HT1080 (cell line): ENCODE results near the gene UBE2QL1. TPM values are rescaled to one million over a fixed set of nuclear protein-coding genes. Genes with fewer than 3 reads are reported as not detected.

Source experiments
- DNase-seq: peaks from one replicate; pipeline ENCODE4 v3.0.0-alpha.2; 2015; ENCODE audit warnings: low read depth
- total RNA-seq: library from RNA; depleted of rRNA; stranded (reverse); fragments of >200 nt; shearing (Covaris generic); gene quantifications from 2 replicates; pipeline ENCODE4 v1.2.3, GENCODE V29; 2014

The UBE2QL1 gene
- total RNA-seq, 1 experiment from 2014 or later, result not detected

DNA sequence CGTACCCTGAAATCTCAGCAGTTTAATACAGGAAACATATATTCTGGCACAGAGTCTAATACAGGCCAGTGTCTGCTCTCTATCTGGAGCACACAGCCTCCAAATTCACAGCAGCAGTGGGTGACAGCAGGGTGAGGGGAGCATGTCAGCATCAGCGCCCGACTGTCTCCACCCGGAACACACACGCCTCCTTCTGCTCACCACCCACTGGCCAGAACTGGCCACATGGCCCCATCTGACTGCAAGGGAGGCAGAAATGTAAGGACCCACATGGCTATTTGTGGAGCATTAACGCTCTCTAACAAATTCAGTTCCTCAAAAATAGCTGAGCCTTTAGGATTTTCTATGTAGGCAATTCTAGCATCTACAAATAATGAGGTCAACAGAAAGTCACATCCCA lies 24.6 kb downstream of the UBE2QL1 start:
- DNase-seq, result no peak

DNA sequence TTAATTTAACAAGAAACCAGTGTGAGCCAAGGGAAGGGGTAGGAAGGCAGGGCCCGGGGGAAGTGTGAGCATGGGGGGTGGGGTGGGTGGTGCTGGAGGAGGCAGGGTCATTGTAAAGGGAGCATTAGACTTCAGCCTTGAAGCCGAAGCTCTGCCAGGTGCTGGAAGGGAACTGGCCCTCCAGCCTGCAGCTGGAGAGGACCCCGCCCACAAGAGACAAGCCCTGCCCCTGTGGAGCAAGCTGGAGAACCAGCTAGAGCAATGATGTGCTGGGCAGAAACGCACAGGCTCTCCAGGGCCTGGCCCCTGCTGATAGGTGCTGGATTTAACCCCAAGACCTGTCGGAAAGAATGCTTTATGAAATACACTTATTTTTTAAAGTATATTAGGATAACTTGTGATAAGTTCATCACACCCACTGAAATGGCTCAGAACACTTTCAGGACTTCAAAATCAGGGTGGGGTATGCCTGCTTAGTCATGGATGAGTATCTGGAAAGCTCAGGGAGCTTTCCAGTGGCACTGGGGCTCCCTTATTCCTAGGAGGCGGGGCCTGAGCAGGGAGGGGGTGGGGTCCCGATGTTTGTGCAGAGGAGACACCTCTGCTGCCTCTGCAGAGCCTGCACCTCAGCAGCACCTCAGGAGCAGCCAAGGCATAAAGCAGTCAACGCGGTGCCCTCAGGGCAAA lies 27.1 kb downstream of the UBE2QL1 start:
- no peak for DNase-seq

DNA sequence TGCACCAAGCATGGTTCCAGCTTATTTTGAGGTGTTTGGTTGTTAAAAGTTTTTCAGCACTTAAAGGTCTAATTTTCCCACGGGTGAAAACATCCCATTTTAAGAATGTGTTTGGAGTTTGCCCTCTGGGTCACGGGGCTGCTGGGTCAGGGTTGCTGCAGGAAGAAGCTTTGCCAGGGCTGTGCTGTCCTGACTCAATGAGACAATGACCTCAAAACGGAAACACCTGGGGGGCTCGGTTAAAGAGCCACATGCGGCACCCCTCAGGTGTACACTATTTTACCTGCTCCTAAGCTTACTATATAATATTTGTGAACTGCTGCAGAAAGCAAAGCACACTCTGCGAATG lies 27.6 kb downstream of the UBE2QL1 start:
- no peak for DNase-seq

DNA sequence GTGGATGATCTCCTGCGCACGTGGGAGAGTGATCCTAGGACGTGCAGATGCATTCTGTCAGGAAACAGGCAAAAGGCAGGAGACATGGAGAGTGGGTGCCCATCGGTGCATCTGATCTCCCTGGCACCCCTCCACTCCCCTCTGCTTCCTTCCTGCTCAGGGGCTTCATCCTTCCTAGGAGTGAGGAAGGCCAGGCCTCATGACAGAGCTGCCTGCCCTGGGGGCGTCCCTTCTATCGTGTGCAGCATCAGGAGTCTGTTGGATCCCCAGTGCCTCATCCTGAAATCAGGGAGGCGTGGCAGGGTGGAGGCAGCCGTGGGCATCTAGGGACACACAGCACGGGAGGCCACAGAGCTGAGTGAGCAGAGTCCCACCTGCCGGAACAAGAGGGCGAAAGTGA lies 30.1 kb downstream of the UBE2QL1 start:
- DNase-seq, result no peak

DNA sequence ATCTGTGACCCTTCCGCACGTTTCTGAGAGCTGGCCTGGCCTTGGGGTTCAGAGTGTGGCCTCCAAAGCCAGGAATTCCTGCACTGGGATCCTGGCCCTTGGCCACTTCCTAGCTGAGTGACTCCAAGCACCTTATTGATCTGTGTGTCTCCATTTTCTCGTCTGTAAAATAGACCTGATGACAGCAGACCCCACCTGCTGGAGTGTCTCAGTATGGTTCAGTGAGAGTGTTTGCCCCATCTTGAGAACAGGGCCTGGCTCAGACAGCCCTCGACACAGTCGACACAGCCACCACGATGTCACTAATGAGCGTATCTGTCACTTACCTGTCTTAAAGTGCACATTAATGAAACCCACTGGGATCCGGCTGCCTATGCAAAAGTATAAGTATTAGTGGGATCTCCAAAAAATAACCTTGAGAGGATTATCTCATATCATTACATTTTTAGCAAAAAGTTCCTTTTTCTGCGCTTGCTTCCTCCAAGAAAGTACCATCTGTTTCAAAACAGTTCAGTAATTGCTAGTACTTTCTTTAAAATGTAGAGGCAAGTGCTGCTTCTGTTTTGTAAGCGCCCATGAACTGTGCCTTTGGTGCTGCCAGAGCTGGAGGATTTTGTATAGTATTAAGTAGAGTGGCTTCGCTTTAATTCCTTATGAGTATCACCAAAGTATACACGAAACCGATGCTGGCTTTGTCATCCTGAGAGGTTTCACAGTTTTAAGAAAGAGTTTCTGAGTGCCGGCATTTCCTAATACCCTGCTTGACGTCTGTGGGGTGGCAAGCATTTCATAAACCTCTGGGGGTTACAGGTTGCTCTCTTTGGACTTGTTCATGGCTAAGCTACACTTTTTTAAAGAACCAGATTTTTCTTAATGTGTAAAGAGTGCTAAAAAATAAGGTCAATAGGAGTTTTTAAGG lies 31.7 kb downstream of the UBE2QL1 start:
- no peak for DNase-seq

DNA sequence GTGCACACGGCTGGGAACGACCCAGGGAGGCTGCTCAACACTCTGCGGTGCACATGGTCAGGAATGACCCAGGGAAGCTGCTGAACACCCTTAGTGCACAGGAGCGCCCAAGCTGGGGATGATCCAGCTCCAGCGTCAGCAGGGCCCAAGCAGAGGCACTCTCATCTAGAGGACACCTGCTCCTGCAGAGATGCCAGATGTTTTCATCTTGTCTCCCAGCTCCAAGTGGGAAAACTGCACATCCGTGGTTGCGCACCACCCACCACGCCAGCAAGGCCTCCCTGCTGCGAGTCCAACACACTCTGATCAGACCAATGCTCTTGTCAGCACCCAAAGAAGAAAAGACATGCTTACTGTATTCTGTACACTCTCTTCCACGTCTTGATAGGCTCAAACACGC lies 34.1 kb downstream of the UBE2QL1 start:
- no peak for DNase-seq

DNA sequence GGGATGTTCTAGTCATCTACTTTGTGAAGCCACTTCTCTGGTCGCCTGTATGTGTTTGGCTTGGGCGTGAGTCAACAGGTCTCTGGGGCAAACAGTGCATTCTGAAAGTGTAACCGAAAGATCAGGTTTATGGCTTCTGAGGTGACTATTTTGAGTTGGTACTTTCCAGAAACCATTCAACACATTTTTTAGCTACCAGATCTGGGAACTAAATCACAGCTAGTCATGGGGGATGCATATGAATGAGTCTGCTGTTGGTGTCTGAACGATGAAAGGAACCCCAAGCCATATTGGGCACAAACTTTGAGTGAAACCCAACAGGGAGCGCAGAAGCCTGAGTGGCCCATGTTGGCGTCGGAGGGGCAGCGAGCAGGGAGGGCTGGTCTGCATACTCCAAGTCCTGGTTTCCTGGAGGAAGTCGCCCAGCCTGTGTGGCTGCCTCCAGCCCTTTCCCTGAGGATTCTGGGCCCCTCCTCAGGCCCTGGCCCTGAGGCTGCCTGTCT lies 35.3 kb downstream of the UBE2QL1 start:
- no peak for DNase-seq

DNA sequence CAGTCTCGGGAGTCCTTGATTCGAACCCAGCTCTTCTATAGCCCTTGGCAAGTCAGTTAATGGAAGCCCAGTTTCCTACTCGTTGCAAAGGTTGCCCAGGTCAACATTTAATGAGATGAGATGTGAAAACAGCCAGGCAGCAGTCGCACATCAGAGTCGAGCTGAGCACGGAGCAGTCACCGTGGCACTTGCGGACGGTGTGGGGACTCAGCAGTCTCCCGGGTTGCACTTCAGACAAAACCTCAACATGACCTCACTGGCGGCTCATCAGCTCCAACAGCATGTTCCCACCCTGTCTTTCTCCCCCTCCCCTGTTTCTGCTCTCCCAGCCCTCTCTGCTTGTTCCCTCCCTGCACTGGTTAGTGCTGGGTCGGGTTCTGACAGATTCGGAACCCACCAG lies 35.8 kb downstream of the UBE2QL1 start:
- DNase-seq, result no peak

DNA sequence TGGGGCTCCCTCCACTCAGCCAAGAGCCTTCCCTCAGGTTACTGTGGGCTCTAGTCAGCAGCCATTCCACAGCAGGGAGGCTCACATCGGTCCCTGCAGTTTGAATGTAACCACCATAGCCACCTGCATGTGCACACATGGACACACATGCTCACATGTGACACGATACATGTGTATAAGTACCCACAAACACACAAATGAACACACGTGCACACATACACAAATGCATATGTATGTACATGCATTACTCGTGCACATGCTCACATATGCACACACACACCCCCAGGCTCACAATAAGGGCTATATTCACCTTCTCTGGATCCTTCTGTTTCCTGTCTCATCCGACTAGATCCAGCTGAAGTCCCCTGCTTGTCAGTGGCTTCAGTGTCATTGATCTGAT lies 36.2 kb downstream of the UBE2QL1 start:
- DNase-seq, result no peak

DNA sequence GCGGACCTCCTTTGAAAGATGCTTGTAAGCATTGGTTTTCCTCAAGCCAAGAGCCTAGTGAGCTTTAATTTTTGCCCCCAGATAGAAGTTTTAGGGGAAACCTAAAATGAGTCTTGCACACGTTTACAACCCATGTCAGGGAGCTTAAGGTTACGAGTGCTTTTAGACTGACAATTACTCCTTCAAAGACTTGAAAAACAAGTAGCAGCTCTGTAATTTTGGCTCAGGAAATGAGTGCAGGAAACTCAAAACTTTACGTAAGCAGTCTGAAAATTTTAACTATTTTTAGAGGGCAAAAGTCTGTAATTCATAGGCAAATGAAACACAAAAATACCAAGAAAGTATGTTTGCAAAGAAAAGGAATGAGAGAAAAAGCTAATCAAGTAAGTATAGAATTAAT lies 36.8 kb downstream of the UBE2QL1 start:
- no peak for DNase-seq

DNA sequence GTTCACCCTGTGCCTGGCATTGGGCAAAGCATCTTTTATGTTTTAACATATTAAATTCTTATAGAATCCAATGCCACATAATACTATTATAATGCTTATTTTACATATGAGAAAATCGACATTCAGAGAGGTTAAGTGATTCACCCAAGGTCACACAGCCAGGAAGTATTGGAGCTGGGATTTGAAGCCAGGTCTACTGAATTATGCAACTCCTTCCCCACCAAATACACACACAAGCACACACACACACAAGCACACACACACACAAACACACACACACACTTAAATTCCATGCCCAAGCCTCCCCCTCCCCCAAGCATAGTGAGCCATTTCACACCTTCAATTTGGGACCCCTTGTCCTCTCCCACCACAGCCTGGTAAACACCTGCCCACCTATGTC lies 37.4 kb downstream of the UBE2QL1 start:
- DNase-seq, result no peak

DNA sequence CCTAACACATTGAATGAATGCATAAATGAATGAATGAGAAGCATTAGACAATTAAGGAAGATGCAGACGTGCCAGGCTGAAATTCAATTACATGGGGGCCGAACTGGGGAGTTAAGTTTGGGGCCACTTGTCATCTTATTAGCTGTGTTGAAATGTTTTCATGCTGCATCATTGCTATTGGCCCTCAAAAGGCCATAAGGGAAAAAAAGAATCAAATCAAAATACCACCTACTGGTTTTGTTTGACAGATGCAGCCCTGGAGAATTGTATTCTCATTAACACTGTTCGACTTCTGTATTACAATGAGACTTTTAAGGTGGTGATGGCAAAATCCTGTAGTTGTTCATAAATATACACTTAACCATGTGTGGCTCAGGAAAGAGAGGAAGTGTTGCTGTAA lies 38.4 kb downstream of the UBE2QL1 start:
- no peak for DNase-seq

DNA sequence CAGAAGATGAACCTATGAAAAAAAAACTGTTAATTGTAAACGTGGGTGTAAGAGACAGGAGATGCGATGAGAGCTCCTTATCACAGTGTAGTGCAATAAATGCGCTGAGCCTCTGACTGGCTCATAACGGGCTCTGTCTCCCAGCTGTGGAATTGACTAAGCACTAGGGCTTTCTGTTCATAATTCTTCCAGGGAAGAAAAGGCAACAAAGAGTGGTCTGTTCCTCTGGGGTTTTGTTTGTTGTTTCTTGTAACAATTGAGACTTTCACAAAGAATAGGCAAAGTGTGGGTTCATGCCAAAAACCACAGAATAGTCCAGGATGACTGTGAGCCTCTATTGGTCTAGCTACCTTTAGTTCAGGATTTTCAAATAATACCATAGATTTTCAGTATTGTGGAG lies 39.4 kb downstream of the UBE2QL1 start:
- peak; percentile 77 for DNase-seq

DNA sequence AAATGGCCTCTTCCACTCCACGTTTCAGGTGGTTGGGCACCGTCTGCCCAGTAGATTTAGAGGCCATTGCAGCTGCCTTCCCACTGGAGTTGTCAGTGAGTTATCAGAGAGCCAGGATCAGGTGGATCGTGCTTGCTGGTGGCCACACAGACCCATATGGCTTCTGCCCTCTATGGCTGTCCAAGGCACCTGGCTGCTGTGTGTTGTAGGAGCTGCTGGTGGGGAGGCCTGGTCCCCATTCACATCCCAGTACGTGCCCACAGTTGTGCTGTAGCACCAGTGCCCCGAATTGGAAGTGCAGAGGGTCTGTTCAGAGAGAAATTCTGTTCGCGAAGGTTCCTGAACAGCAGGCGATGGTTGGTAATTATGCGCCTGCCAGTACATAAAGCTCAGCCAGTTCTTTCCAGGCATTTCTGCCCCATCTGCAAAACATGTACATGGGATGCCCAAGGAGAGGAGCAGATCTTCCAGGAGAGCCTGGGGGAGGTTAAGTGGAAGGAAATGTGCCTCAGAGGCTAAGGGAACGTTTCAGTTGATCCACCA lies 41.1 kb downstream of the UBE2QL1 start:
- no peak for DNase-seq

DNA sequence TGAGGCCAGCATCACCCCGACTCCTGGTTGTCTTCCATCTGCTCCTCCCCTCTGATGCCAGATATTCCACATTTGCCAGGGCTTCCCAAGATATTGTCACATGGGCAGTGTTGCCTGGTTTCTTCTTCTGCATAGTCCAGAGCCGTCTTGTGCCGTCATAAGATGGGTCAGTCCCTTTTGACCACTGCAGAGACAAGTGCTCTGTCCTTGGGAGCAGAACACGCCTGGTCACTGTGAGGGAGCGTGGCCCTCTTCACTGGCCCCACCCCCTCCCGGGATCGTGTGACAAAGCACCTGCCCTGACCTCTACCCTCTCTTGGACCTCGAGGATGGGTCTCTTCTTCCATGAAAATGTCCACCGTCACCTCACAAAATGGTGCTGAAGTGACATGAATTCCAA lies 41.6 kb downstream of the UBE2QL1 start:
- no peak for DNase-seq

DNA sequence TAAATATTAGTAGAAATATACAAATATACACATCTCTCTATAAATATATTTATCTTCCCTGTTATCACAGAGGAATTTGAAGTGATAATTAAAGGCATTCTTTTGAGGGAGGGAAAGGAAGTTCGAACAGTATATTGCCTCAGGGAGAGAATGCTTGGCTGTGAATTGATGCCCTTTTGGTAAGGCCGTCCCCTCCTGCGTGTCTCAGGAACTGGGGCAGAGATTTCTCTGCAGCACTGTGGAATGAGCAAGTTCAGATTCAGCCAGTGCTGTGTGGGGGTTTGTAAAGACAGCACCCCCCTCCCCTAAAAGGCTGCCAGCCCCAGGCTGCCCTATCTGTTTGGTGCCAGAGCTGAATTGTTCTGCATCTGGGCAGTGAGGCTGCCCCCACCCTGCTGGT lies 42.0 kb downstream of the UBE2QL1 start:
- DNase-seq, result no peak

DNA sequence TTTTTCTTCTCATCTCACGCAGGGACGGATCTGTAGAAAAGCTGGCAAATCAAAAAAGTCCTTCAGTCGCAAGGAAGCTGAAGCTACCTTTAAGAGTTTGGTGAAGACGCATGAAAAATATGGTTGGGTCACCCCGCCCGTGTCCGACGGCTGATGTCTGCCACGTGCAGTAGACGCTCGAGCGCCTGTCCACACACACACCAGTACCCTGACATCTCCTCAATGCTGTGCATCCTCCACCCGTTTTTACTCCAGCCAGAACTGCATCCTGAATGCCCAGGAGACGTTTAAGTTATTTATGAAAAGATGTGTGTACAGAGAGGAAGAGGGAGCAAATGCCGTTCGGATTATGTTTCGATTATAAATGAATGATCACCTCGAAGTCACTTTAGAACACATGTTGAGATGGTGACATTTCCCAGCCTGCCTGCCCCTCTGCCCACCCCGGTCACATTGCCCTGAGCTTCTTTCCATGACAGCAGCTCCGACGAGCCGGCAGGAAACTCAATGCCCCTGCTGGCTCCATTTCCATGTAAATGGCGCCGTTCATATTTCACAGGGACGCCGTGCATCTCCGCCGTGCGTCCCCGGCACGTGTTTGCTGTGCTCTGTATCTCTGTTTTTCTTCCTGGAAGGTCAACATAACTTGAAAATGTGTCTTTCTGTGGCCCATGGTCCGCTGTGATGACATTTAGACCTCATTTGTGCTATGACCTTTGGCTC lies 42.7 kb downstream of the UBE2QL1 start:
- DNase-seq, result no peak

DNA sequence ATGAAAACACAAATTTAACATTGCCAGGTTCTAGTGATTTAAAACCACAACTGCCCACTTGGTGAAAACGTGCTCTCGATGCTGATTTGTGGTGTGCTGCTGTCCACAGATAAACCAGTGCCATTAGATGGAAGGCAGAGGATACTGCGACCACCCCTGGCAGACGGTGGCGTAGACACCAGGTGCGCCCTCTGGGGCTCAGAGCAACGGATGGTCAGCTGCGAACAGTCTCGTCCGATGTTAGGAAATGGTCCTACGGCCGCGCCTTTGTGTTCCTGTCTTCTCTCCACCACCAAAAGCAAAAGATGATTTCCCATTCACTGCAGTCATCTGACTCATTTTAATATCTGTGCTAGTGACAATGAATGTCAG lies 43.2 kb downstream of the UBE2QL1 start:
- DNase-seq, result no peak

DNA sequence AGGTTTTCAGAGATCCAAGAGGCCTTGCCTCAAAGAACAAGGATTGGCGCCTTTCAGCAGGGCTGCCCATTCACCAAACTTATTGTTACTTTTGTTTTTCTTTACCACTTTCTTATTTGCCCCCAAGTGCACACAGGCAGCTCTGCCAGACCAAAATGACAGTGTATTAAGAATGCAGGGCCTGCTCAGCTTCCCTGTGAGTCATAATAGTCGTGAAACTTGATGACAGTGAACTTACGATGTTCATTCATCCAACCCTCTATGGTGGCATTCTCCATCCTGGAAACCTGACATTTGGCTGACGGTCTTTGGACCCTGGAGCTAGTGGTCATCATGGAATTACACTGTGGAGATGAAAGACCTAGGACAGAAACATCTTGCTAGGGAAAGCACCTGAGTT lies 44.3 kb downstream of the UBE2QL1 start:
- no peak for DNase-seq

DNA sequence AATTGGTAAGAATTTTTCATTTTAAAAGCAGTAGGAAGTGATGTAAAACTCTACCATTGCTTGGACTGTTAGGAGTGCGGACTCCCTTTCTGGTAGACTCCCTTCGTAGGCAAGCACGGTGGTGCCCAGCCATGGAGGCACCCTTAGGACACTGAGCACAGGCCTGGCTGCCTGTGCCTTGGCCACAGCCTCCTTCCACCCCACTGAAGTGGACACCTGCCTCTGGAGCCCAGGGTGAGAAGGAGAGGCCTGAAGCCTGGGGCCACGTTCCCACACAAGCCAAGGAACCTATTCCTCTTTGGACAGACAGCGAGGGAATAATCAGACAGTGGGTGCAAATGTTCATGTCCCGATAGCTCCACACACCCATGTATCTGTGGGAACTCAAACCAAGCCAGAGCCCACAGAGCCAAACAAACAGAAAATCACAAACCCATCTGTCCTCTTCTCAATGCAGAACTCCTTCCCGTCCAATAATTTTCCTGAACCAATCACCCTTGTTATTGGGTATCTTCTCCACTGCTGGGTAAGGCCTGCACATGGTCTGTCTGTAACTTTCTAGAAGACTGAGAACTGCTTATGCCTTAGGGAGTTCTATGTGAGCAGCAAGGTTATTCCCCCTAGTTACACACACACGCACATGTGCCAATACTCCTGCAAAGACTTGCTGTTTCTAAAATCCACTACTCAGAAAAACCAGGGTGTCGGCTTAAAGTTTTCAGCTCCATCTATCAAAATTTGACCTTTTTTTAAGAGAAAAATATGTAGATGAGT lies 45.2 kb downstream of the UBE2QL1 start:
- DNase-seq, result no peak

DNA sequence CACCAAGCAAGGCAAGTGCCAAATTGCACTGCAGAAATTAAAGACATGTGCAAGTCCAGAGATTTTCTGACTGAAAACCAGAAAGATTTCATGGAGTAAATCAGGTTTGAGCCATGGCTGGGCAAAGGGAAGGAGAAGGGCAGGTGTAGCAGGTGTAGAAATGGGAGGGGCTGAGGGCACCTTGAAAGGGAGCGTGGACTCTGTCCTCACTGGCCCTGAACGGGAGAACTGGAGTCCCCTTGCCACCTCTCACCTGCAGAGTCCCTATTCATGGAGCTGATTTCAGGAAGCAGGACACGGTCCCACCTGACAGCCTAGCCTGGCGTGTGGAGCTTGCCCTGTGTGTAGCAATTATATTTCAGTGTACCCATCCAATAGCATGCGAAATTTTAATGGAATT lies 46.3 kb downstream of the UBE2QL1 start:
- no peak for DNase-seq
